ENCODE data around the gene PPP1R27. TPM values are rescaled to one million over a fixed set of nuclear protein-coding genes. Genes with fewer than 3 reads are reported as not detected.

The PPP1R27 gene
- total RNA-seq, 2 donors from 2014 or later = not detected

Other genes with a start within 250 kb of the PPP1R27 start
- gene NPLOC4, start 197.9 kb downstream of the PPP1R27 start, total RNA-seq = 10 to 100 TPM; 77.7 to 87.3 TPM
- under 1 TPM; 0.14 to 0.51 TPM for gene TSPAN10, start 197.9 kb downstream of the PPP1R27 start, total RNA-seq
- gene PDE6G, start 178.5 kb downstream of the PPP1R27 start, total RNA-seq = not detected
- gene OXLD1, start 168.4 kb downstream of the PPP1R27 start, total RNA-seq = 10 to 100 TPM; 18.0 to 21.2 TPM
- gene CCDC137, start 168.3 kb downstream of the PPP1R27 start, total RNA-seq = 1 to 10 TPM; 8.5 to 9.9 TPM
- gene ARL16, start 151.3 kb downstream of the PPP1R27 start, total RNA-seq = 10 to 100 TPM; 20.0 to 26.7 TPM
- 10 to 100 TPM; 81.6 to 90.7 TPM for gene HGS, start 151.0 kb downstream of the PPP1R27 start, total RNA-seq
- gene MRPL12, start 131.7 kb downstream of the PPP1R27 start, total RNA-seq = 10 to 100 TPM; 31.8 to 36.8 TPM
- 1 to 10 TPM; 1.9 to 2.3 TPM for gene SLC25A10, start 122.8 kb downstream of the PPP1R27 start, total RNA-seq
- gene GCGR, start 30.9 kb downstream of the PPP1R27 start, total RNA-seq = not detected
- gene MCRIP1, start 1.8 kb downstream of the PPP1R27 start, total RNA-seq = 100 to 1,000 TPM in 1 of 2 donors, 10 to 100 TPM in 1; 97.6 to 101 TPM
- 100 to 1,000 TPM; 339 to 482 TPM for gene P4HB, start 25.5 kb upstream of the PPP1R27 start, total RNA-seq
- gene ARHGDIA, start 36.3 kb upstream of the PPP1R27 start, total RNA-seq = 100 to 1,000 TPM; 375 to 421 TPM
- 10 to 100 TPM; 34.3 to 36.3 TPM for gene ALYREF, start 56.5 kb upstream of the PPP1R27 start, total RNA-seq
- gene ANAPC11, start 56.7 kb upstream of the PPP1R27 start, total RNA-seq = 10 to 100 TPM; 73.3 to 84.8 TPM
- gene NPB, start 67.2 kb upstream of the PPP1R27 start, total RNA-seq = under 1 TPM; 0.29 to 0.46 TPM
- 10 to 100 TPM in 1 of 2 donors, 1 to 10 TPM in 1; 8.7 to 14.9 TPM for gene PCYT2, start 76.3 kb upstream of the PPP1R27 start, total RNA-seq
- 10 to 100 TPM; 11.8 to 13.1 TPM for gene SIRT7, start 83.1 kb upstream of the PPP1R27 start, total RNA-seq
- gene MAFG, start 92.7 kb upstream of the PPP1R27 start, total RNA-seq = 10 to 100 TPM; 25.0 to 36.2 TPM
- gene PYCR1, start 102.2 kb upstream of the PPP1R27 start, total RNA-seq = 10 to 100 TPM in 1 of 2 donors, 1 to 10 TPM in 1; 6.7 to 16.6 TPM
- gene MYADML2, start 112.2 kb upstream of the PPP1R27 start, total RNA-seq = not detected
- gene NOTUM, start 126.1 kb upstream of the PPP1R27 start, total RNA-seq = not detected
- 10 to 100 TPM; 19.6 to 25.2 TPM for gene ASPSCR1, start 142.6 kb upstream of the PPP1R27 start, total RNA-seq
- 10 to 100 TPM; 30.9 to 31.7 TPM for gene CENPX, start 187.8 kb upstream of the PPP1R27 start, total RNA-seq
- gene LRRC45, start 188.3 kb upstream of the PPP1R27 start, total RNA-seq = 1 to 10 TPM; 3.8 to 5.7 TPM
- gene RAC3, start 196.6 kb upstream of the PPP1R27 start, total RNA-seq = 1 to 10 TPM; 1.0 to 1.3 TPM
- gene DCXR, start 202.6 kb upstream of the PPP1R27 start, total RNA-seq = 10 to 100 TPM; 44.1 to 52.1 TPM
- gene RFNG, start 216.8 kb upstream of the PPP1R27 start, total RNA-seq = 10 to 100 TPM; 23.7 to 26.4 TPM
- 10 to 100 TPM; 54.6 to 62.7 TPM for gene GPS1, start 216.8 kb upstream of the PPP1R27 start, total RNA-seq
- 10 to 100 TPM; 47.8 to 48.6 TPM for gene DUS1L, start 230.8 kb upstream of the PPP1R27 start, total RNA-seq

Data from posterior vena cava (tissue), 2 donors.